Measurements from ENCODE around the gene CES5A.
"Not testable (repeated sequence)": the region's sequence is repeated elsewhere in the genome, so short reads cannot be mapped to it uniquely, and the experiment has no call there.

Gene CES5A

DNA sequence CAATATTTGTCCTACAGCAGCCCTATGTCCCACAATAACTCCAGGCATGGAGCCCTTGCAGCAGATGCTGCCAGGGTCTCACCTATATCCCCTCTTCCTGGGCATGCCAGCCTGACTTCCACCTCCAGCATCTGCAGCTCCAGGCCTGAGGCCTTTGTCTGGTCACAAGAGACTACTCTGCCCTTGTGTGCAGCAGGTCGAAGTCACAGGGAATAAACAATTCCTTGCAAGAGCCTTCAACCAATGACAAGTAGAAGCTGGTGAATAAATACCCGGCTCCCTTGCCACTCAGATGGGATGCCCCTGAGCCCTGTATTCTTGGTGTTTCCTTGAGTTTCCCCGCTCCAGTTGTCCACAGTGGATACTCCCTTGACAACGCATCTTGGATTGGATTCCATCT lies 65.3 kb downstream of the CES5A start:
- no peak overlapping the region for H3K9ac ChIP-seq (ENCODE audit: low read length)
- H3K9me3 ChIP-seq (ENCODE audit: low read length), result no peaks in the 10 kb centered on the region
- no peak overlapping the region for H2AFZ ChIP-seq (ENCODE audit: low read length)
- H3K36me3 ChIP-seq (ENCODE audit: insufficient read depth, low read length), result no peaks in the 10 kb centered on the region
- H3F3A ChIP-seq (ENCODE audit: insufficient read depth, low read length), result no peaks in the 10 kb centered on the region
- H3K27me3 ChIP-seq (ENCODE audit: insufficient read depth, low read length), result no peaks in the 10 kb centered on the region
- no peak overlapping the region for H3K4me3 ChIP-seq (ENCODE audit: low read depth, low read length, poor library complexity, severe bottlenecking)
- H3K79me2 ChIP-seq (ENCODE audit: insufficient read depth, low read length), result no peaks in the 10 kb centered on the region
- H4K20me1 ChIP-seq (ENCODE audit: insufficient read depth, low read length), result no peaks in the 10 kb centered on the region
- H3K27ac ChIP-seq (ENCODE audit: low read depth, low read length, poor library complexity, severe bottlenecking), result no peak overlapping the region
- H3K4me1 ChIP-seq (ENCODE audit: insufficient read depth, low read length, severe bottlenecking), result no peaks in the 10 kb centered on the region
- no peaks in the 10 kb centered on the region for H3K9me2 ChIP-seq (ENCODE audit: low read depth, low read length)
- H3K4me2 ChIP-seq (ENCODE audit: low read length), result no peak overlapping the region
- TF ChIP-seq EZH2 (IDR thresholded peaks at IDR 0.05; ENCODE audit: borderline replicate concordance, low read length), result no peak
- TF ChIP-seq, protein P1, sequence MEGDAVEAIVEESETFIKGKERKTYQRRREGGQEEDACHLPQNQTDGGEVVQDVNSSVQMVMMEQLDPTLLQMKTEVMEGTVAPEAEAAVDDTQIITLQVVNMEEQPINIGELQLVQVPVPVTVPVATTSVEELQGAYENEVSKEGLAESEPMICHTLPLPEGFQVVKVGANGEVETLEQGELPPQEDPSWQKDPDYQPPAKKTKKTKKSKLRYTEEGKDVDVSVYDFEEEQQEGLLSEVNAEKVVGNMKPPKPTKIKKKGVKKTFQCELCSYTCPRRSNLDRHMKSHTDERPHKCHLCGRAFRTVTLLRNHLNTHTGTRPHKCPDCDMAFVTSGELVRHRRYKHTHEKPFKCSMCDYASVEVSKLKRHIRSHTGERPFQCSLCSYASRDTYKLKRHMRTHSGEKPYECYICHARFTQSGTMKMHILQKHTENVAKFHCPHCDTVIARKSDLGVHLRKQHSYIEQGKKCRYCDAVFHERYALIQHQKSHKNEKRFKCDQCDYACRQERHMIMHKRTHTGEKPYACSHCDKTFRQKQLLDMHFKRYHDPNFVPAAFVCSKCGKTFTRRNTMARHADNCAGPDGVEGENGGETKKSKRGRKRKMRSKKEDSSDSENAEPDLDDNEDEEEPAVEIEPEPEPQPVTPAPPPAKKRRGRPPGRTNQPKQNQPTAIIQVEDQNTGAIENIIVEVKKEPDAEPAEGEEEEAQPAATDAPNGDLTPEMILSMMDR (IDR thresholded peaks at IDR 0.05; ENCODE audit: low read length), result no peak

DNA sequence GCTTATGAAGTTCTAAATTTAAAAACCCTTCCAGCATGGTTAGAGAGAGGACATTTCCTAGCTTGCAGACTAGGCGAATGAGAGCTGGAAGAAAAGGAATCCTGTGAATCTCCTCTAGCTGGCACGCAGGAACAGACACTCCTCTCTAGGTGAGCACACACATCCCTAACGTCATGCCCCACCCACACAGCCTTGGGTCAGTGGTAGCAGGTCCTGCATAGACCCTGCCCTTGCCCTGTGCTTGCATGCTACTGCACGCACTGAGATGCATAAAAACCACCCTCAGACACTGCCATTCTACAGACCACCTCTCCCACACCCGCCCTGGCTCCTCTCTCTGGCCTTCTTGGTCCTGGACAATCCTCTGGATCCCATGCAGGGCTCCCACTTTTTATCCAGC lies 65.8 kb downstream of the CES5A start:
- Histone ChIP-seq H4K20me1 (ENCODE audit: insufficient read depth, low read length) (no peaks in the 10 kb centered on the region), H3K9ac (ENCODE audit: low read length) (no peak overlapping the region)
- no peak for TF ChIP-seq EZH2 (IDR thresholded peaks at IDR 0.05; ENCODE audit: borderline replicate concordance, low read length)
- TF ChIP-seq, protein P1 (IDR thresholded peaks at IDR 0.05; ENCODE audit: low read length), result no peak

DNA sequence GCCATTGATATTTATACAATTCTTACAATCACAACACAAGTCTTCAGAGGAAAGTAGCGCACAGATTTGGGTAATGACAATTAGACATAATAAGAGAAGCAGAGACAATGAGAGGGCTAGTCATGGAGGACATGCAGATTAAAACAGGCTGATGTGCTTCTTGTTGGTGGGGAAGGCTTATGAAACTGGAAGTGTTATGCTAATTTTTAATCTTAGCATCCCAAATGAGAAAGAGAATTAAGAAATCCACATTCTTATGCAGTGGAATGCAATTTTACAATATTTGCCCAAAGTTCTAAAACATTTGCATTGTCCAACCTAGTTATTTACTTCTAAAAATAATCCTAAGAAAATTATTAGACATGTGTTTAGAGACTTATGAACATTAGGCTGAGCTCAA lies 66.9 kb downstream of the CES5A start:
- not testable (repeated sequence) for H3K79me2 ChIP-seq (ENCODE audit: insufficient read depth, low read length); H3K36me3 ChIP-seq (ENCODE audit: insufficient read depth, low read length); H2AFZ ChIP-seq (ENCODE audit: low read length); H3K4me3 ChIP-seq (ENCODE audit: low read depth, low read length, poor library complexity, severe bottlenecking); H3K9ac ChIP-seq (ENCODE audit: low read length); H3K27ac ChIP-seq (ENCODE audit: low read depth, low read length, poor library complexity, severe bottlenecking); H3K9me3 ChIP-seq (ENCODE audit: low read length); H3K4me1 ChIP-seq (ENCODE audit: insufficient read depth, low read length, severe bottlenecking); H3F3A ChIP-seq (ENCODE audit: insufficient read depth, low read length); H4K20me1 ChIP-seq (ENCODE audit: insufficient read depth, low read length); H3K9me2 ChIP-seq (ENCODE audit: low read depth, low read length); H3K4me2 ChIP-seq (ENCODE audit: low read length); H3K27me3 ChIP-seq (ENCODE audit: insufficient read depth, low read length)

More for the DNA sequence above, 65.8 kb downstream of the CES5A start:
- Histone ChIP-seq H3F3A (ENCODE audit: insufficient read depth, low read length) (no peaks in the 10 kb centered on the region), H3K4me3 (ENCODE audit: low read depth, low read length, poor library complexity, severe bottlenecking) (no peak overlapping the region), H3K27me3 (ENCODE audit: insufficient read depth, low read length) (no peaks in the 10 kb centered on the region), H3K27ac (ENCODE audit: low read depth, low read length, poor library complexity, severe bottlenecking) (no peak overlapping the region), H3K4me2 (ENCODE audit: low read length) (no peak overlapping the region), H3K4me1 (ENCODE audit: insufficient read depth, low read length, severe bottlenecking) (no peaks in the 10 kb centered on the region), H3K79me2 (ENCODE audit: insufficient read depth, low read length) (no peaks in the 10 kb centered on the region), H3K9me3 (ENCODE audit: low read length) (no peaks in the 10 kb centered on the region), H3K9me2 (ENCODE audit: low read depth, low read length) (no peaks in the 10 kb centered on the region), H2AFZ (ENCODE audit: low read length) (no peak overlapping the region), H3K36me3 (ENCODE audit: insufficient read depth, low read length) (no peaks in the 10 kb centered on the region)

DNA sequence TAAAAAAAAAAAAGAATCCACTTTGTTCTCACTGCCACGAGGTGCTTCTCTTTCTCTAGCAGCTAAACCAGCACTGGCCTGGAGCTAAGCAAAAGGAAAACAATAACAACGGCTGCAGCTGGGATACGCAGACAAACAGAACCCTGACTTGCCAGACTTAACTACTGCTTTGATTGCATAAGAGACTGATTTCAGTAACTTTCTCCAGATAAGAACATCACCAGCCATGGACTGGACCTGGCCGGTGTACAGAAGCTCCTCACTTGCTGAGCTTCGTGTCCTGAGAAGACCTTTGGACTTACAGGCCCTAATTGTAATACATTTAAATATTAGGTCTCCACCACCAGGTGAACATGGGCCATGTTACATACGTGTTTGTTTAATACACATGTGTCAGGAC lies 70.1 kb downstream of the CES5A start:
- H3K27ac ChIP-seq (ENCODE audit: low read depth, low read length, poor library complexity, severe bottlenecking); H4K20me1 ChIP-seq (ENCODE audit: insufficient read depth, low read length); H3K4me1 ChIP-seq (ENCODE audit: insufficient read depth, low read length, severe bottlenecking); H3K79me2 ChIP-seq (ENCODE audit: insufficient read depth, low read length); H3K36me3 ChIP-seq (ENCODE audit: insufficient read depth, low read length); H3K4me3 ChIP-seq (ENCODE audit: low read depth, low read length, poor library complexity, severe bottlenecking); H3K4me2 ChIP-seq (ENCODE audit: low read length); H3K9me2 ChIP-seq (ENCODE audit: low read depth, low read length); H3K9me3 ChIP-seq (ENCODE audit: low read length); H3F3A ChIP-seq (ENCODE audit: insufficient read depth, low read length); H3K9ac ChIP-seq (ENCODE audit: low read length); H2AFZ ChIP-seq (ENCODE audit: low read length); H3K27me3 ChIP-seq (ENCODE audit: insufficient read depth, low read length): not testable (repeated sequence)

DNA sequence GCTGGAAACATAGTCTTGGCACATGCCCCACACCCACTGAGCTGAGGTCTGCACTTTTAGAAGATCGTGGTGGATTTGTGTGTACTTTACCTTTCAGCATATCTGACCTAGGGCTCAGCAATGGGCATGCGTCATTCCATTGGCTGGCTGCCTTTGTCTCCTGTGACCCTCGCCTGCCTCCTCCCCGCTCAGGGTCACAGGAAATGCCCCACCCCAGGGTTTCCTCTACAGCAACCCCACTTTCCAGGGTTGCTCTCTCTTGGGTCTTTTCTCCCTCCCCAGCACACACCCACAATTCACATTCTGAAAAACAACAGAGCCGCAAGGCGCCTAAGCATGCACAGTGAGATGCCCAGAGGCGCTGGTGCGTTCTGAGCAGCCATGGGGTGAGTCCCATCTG lies 71.5 kb downstream of the CES5A start:
- H3K27me3 ChIP-seq (ENCODE audit: insufficient read depth, low read length); H3K9me3 ChIP-seq (ENCODE audit: low read length); H3K9ac ChIP-seq (ENCODE audit: low read length); H3K4me2 ChIP-seq (ENCODE audit: low read length); H3F3A ChIP-seq (ENCODE audit: insufficient read depth, low read length); H2AFZ ChIP-seq (ENCODE audit: low read length); H3K79me2 ChIP-seq (ENCODE audit: insufficient read depth, low read length); H3K4me1 ChIP-seq (ENCODE audit: insufficient read depth, low read length, severe bottlenecking); H4K20me1 ChIP-seq (ENCODE audit: insufficient read depth, low read length); H3K9me2 ChIP-seq (ENCODE audit: low read depth, low read length); H3K27ac ChIP-seq (ENCODE audit: low read depth, low read length, poor library complexity, severe bottlenecking); H3K4me3 ChIP-seq (ENCODE audit: low read depth, low read length, poor library complexity, severe bottlenecking); H3K36me3 ChIP-seq (ENCODE audit: insufficient read depth, low read length): not testable (repeated sequence)
